Stimulated activated CD8-positive, alpha-beta memory T cell treated with anti-CD3 and anti-CD28 coated beads, Interleukin-7, amount 100 ng/mL, for 24 hours (primary cell): ENCODE measurements around the gene HS2ST1.

ENCODE experiments used
- DNase-seq: peaks from one replicate; pipeline ENCODE4 v3.0.0-alpha.2; 2020; ENCODE audit warnings: low read depth

The HS2ST1 gene

DNA sequence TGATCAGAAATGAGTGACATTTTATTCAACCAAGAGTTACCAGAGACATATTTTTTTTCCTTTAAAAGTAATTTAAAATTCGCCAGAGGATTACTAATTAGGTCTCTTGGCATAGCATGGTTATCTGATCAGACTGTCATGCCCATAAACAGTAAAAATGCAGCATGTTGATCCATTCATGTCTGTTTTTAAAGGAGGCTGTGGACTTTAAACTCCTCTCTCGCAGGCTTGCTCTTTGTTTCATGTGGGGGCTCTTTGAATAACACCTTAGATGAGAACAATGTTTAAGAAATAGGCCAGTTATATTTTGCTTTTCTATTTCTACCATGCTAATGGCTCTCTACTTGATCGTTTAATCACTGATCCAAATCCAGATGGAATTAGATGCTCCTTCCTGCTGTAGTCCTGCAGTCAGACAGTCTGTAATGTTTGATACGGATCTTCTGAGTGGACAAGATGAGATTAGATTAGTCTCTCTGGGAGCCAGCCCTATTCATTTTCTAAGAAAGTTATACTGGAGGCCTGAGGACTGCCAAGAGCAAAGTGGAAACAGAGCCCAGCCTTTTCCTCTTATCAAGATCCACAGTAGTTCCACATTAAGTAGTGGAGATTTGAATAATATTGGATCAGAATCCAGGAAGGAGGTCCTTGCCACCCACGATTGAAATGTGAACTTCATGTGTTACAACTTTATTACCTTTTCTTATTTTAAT lies 197.4 kb downstream of the HS2ST1 start:
- no peak for DNase-seq

- DNase-seq = no peak
These were observed 198.9 kb downstream of the HS2ST1 start for GRCh38 chr1:87113313-87113712.

- DNase-seq = no peak
These were observed 201.0 kb downstream of the HS2ST1 start for GRCh38 chr1:87115317-87115890.

- DNase-seq = no peak
These were observed 201.5 kb downstream of the HS2ST1 start for GRCh38 chr1:87115891-87116290.

DNA sequence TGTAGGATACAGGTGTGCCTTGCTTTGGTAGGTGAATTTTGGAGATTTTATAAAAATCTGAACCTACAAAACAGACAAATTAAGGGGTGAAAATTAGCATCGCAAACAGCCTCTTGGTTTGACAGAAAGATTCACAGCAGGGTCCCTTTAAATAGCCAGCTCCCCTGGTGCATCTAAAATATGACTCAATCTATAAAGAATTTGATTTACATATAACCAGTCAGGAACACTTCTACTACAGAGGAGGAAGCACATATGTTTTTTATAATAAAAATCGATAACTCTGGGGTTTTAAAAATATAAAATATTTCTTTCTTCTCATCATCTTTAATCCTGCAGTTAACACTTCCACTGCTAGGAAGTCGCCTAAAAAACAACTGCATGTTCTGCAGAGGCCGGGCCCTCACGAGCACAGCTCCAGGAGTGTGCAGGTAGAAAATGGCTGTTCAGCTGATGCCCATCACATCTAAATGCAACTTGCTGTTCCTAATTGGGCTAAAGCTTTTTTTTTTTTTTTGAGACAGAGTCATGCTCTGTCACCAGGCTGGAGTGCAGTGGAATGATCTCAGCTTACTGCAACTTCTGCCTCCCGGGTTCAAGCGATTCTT lies 203.4 kb downstream of the HS2ST1 start:
- DNase-seq = no peak

GRCh38 chr1:87119541-87120140 lies 205.2 kb downstream of the HS2ST1 start:
- DNase-seq = no peak

GRCh38 chr1:87120779-87121178 lies 206.3 kb downstream of the HS2ST1 start:
- no peak for DNase-seq

DNA sequence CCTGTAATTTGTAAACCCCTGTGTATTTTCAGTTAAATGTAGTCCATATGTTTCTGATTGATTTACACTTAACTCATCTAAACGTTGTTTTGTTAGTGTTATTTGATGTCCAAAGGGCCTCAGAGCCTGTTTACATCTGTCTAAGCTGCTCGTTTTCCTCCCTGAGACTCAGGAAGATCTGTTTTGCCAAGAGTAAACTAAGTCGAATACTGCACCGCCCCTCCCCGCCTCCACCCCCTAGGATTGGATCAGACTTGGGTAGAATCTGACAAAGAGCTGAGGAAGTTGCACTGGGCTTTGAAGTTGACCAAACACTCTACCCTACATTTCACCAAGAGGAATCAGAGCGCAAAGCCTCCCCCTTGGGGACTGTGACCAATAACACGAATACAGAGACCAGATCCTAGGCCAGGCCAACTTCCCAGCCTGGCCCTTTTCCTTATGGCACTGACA lies 207.3 kb downstream of the HS2ST1 start:
- no peak for DNase-seq

GRCh38 chr1:87122243-87122642 lies 207.8 kb downstream of the HS2ST1 start:
- DNase-seq = no peak

DNA sequence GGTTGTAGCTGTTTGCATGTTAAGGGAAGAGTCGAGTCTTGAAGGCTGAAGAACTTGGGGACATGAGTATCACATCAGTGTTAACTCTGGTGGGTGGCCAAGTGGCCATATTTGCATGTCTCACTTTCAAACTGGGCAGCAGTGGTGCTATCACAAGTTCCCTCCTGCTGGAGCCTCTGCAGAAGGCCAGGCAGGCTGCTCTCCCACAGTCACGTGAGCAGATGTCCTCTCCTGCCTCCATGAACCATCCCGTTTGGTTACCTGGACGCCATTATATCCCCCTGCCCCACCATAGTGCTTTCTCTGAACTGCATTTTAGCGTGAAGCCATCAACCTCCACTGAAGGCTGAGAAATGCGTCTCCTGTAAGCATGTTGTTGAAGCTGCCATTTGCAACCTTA lies 209.2 kb downstream of the HS2ST1 start:
- no peak for DNase-seq

DNA sequence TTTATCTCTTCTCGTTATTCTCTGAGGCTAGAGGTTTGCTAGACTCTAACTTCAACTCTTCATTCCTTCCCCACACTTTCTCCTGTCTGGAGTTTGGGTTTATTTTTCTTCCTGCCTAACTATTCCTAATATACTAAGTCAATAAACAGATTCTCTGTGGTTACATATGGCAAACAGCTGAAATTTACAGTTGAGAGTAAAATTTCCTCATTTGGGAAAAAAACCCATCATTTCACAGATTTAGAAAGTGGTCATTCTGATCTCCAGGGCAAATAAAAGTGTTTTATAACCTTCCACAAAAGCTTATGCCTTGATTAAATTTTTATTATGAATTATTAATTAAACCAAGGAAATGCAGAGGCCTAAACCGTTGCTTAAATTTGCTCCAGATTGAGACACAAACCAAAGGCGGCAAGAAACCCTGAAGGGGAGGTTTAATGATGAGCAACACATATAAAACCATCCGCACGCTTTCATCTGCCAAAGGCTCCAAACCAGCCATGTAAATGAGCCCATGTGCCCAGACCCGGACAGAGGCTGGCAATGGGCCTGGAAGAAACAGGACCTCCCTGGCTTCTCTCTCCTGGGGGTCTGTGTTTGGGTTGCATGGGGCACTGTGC lies 212.6 kb downstream of the HS2ST1 start:
- no peak for DNase-seq

DNA sequence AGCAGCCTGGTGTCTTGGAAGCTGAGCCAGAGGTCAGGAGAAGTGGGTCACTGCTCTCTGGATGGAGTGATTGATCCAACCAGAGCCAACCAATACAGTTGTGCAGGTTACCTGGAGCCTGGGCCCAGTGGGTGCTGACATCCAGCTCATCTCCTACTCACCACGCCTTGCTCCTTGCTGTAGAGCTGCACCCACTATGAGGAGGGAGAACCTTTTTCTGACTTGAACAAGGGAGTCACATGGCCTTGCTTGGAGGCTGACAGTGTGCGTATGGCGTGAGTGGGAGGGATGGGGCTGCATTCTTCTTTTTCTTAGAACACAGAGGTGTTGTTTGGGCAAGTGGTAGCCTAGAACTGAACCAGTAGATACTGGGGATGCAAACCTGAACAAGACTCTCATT lies 213.1 kb downstream of the HS2ST1 start:
- no peak for DNase-seq

DNA sequence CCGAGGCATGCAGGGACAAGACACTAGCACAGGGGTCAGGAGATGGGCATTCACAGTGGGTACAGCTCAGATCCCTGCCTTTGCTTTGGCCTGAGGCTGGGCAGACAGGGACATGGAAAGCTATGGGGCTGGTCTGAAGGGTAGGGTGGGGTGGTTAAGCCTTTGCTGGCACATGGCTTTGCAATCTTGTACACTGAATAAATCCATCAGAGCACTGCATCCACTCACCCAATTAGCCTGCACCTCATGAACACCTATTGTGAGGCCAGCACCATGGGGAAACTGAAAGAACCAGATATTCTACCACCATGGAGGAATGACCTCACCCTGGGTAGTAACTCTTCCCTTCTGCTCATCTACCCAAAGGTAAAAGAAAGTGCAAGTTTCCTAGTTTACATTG lies 214.6 kb downstream of the HS2ST1 start:
- no peak for DNase-seq

- no peak for DNase-seq
These were observed 215.2 kb downstream of the HS2ST1 start for GRCh38 chr1:87129606-87130005.

DNA sequence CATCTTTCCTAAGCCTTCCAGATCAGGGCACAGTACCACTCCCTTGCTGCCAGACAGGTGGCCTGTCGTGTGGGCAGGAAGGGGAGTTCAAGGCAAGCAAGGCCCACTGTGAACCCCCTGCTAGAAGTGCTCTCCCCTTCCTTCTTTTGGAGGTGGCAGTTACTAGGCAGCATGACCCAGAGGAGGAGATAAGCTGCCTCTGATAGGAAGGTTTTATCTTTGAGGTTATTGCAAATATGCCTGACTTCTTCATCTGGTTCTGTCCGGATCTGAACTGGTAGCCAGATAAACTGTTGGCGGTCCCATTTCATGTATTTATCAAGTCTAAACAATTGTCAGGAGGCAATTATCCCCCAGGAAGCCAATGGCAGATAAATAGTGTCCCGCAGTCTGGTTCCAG lies 216.0 kb downstream of the HS2ST1 start:
- DNase-seq = no peak

DNA sequence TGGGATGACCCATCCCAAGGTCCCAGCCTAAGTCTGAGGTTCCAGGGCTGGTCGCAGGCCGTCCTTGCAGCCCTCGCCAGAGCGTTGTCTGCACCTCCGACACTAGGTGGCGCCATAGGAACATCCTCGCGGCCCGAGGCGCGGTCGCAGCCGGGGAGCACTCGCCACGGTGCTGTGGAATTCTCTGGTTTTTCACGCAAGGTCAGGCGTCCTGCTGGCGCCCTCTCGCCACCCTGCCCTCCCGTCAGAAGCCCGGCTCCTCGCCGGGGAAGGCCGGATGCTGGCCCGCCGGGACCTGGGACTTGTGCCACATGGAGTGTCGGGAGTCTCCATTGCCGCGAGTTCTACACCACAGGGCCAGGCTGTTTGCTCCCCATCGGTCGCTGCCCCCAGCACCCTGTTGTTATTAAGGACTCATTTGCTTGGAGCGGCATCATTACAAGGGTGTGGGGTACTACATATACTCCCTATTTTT lies 217.4 kb downstream of the HS2ST1 start:
- peak; percentile 61 for DNase-seq

- no peak for DNase-seq
These were observed 217.9 kb downstream of the HS2ST1 start for GRCh38 chr1:87132284-87132870.

- DNase-seq = no peak
These were observed 219.6 kb downstream of the HS2ST1 start for GRCh38 chr1:87134061-87134460.

- DNase-seq = no peak
These were observed 220.3 kb downstream of the HS2ST1 start for GRCh38 chr1:87134625-87135328.

DNA sequence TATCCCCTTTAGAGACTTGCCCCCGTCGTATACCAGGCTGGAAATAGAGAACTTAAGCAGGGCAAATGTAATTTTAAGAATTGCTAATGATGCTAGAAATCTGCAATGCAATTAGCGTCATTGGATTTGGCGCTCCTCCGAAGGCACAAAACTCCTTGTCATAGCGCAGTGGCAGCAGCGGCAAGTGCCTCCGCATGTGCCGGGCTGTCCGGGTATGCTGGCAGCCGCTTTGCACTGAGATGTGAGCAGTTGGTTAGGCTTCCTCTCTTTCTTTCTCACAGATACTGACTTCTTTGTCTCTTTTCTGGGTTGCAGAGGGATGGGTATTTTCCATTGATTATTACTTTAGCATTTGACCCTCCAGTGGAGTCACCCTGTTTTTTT lies 220.9 kb downstream of the HS2ST1 start:
- DNase-seq = no peak

DNA sequence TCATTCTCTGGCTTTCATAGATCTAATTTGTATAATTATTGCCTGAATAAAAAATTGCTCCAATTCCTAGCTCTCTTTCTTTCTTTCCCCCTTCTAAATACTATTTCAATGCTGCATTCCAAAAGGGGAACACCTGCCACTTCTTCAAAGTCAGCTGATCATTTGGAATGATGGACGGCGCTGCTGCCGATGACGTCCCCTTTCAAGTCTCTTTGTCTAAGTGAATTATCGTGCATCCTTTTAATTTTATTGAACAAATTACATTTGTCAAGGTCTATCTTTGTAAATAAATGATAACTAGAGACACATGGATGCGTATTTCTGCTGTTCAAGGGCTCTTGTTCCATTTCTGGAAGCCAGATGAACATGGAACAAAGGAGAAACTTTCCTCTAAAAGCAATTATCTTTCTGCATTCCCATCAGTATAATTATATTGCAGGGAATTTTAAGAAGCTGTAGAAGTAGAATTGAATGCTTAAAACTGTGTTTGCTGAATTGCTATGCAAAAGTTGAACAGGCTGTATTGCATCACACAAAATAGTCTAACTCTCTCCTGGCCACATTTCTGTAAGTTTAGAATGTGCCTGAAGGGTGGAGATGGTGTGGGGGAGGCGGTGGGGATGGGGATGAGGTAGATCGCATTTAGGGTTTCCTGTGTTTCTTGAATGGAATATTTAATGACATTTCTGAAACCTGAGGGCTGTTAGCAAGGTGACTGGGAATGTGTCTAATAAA lies 222.3 kb downstream of the HS2ST1 start:
- no peak for DNase-seq
